ENCODE measurements around the gene SIKE1. TPM values are rescaled to one million over a fixed set of nuclear protein-coding genes. Genes with fewer than 3 reads are reported as not detected.
"Not testable (repeated sequence)": the region's sequence is repeated elsewhere in the genome, so short reads cannot be mapped to it uniquely, and the experiment has no call there.

The SIKE1 gene
- total RNA-seq, 3 donors from 2014 or later (not counting 1 experiment from before 2014, with no cell fraction given) = 53.3 to 57.5 (median 53.4) TPM

DNA sequence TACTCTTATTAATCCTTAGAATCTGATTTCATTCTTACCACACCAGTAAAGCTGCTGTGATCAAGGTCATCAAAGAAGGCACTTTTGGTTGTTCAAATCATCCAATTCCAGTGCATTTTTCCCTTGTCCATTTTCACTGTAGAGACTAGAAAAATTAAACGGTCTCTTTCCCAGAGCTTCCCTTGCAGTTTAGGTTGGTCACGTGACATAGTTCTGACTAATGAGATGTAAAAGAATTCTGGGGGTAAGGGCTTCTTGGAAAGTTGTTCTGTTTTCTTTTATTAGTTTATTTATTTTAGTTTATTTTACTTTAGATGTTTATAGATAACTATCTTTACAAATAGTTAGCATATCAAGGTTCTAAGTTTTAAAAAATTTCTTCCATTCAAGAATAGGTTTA is 39.9 kb upstream of the SIKE1 start:
- H3K9me3 ChIP-seq (ENCODE audit: control insufficient read depth, insufficient read depth, low read length) = no peaks in the 10 kb centered on the region
- peaks cover 0 to 7% of the 10 kb centered on the region in 2 donors for H3K9me3 Mint-ChIP-seq
- DNase-seq (no peak), ATAC-seq (no peak)
- no peaks in the 10 kb centered on the region for H3K4me1 ChIP-seq (ENCODE audit: control insufficient read depth, insufficient read depth, low read length)
- TF ChIP-seq, protein P1, sequence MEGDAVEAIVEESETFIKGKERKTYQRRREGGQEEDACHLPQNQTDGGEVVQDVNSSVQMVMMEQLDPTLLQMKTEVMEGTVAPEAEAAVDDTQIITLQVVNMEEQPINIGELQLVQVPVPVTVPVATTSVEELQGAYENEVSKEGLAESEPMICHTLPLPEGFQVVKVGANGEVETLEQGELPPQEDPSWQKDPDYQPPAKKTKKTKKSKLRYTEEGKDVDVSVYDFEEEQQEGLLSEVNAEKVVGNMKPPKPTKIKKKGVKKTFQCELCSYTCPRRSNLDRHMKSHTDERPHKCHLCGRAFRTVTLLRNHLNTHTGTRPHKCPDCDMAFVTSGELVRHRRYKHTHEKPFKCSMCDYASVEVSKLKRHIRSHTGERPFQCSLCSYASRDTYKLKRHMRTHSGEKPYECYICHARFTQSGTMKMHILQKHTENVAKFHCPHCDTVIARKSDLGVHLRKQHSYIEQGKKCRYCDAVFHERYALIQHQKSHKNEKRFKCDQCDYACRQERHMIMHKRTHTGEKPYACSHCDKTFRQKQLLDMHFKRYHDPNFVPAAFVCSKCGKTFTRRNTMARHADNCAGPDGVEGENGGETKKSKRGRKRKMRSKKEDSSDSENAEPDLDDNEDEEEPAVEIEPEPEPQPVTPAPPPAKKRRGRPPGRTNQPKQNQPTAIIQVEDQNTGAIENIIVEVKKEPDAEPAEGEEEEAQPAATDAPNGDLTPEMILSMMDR (IDR thresholded peaks at IDR 0.05) = no peak
- no peaks in the 10 kb centered on the region for H3K36me3 ChIP-seq (ENCODE audit: control insufficient read depth, insufficient read depth, low read length)
- intact Hi-C loops (cut with micrococcal nuclease) = no loop called here
- H3K27ac ChIP-seq (ENCODE audit: low read length) = no peak overlapping the region
- no peak overlapping the region for H3K4me3 Mint-ChIP-seq
- H3K4me3 ChIP-seq (ENCODE audit: low read length) = no peak overlapping the region
- peaks cover 2% of the 10 kb centered on the region for H3K27me3 ChIP-seq (ENCODE audit: control insufficient read depth, insufficient read depth, low read length)
- no peak overlapping the region for H3K27ac Mint-ChIP-seq
- H3K27me3 Mint-ChIP-seq (ENCODE audit: low read depth in 2 of 2) = peaks cover 19 to 51% of the 10 kb centered on the region in 2 donors
- no peaks in the 10 kb centered on the region for H3K4me1 Mint-ChIP-seq
- H3K36me3 Mint-ChIP-seq = peaks cover 7% of the 10 kb centered on the region
- WGBS (ENCODE audit: insufficient coverage) = 100% methylated on average over 1 of the region's 2 CpGs

DNA sequence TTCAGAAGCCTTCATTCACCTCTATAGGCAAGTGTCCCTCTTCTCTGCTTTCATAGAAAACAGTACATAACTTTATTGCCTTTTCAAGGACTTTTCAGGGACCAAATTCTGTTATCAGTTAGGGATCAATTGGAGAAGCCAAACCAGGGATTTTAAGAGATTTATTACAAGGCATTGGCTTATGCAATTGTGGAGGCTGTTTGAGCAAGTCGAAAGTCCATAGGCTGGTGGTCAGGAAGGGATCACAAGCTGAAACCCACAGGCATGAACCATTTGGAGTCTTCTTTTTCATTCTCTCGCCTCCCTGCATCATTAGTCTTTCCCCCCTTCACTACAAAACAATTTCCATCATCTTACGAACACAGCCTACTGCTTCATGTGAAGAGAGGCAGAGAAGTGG is 39.4 kb upstream of the SIKE1 start:
- no peak for ATAC-seq
- intact Hi-C loops (cut with micrococcal nuclease) = no loop called here
- 73% methylated on average over 1 of the region's 3 CpGs for WGBS (ENCODE audit: insufficient coverage)

DNA sequence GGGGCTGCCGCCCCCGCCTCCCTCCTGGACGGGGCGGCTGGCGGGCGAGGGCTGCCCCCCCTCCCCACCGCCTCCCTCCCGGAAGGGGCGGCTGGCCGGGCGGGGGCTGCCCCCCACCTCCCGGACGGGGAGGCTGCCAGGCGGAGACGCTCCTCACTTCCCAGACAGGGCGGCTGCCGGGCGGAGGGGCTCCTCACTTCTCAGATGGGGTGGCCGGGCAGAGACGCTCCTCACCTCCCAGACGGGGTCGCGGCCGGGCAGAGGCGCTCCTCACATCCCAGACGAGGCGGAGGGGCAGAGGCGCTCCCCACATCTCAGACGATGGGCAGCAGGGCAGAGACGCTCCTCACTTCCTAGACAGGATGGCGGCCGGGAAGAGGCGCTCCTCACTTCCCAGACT is 24.0 kb upstream of the SIKE1 start:
- H3K27me3 ChIP-seq (ENCODE audit: control insufficient read depth, insufficient read depth, low read length); intact Hi-C loops (cut with micrococcal nuclease); H3K9me3 ChIP-seq (ENCODE audit: control insufficient read depth, insufficient read depth, low read length); H3K36me3 ChIP-seq (ENCODE audit: control insufficient read depth, insufficient read depth, low read length); H3K27ac Mint-ChIP-seq; H3K4me3 Mint-ChIP-seq; ATAC-seq; H3K4me3 ChIP-seq (ENCODE audit: low read length); H3K36me3 Mint-ChIP-seq; H3K4me1 Mint-ChIP-seq; DNase-seq; H3K4me1 ChIP-seq (ENCODE audit: control insufficient read depth, insufficient read depth, low read length); H3K9me3 Mint-ChIP-seq; H3K27ac ChIP-seq (ENCODE audit: low read length): not testable (repeated sequence)
- H3K27me3 Mint-ChIP-seq (ENCODE audit: low read depth in 2 of 2) = peaks cover 21 to 32% of the 10 kb centered on the region in 2 donors
- 95% methylated on average over 20 of the region's 33 CpGs for WGBS (ENCODE audit: insufficient coverage)

More for the DNA sequence above, 39.4 kb upstream of the SIKE1 start:
- Histone ChIP-seq H3K36me3 (ENCODE audit: control insufficient read depth, insufficient read depth, low read length) (no peaks in the 10 kb centered on the region), H3K27ac (ENCODE audit: low read length) (no peak overlapping the region), H3K27me3 (ENCODE audit: control insufficient read depth, insufficient read depth, low read length) (peaks cover 2% of the 10 kb centered on the region), H3K4me3 (ENCODE audit: low read length) (no peak overlapping the region), H3K9me3 (ENCODE audit: control insufficient read depth, insufficient read depth, low read length) (no peaks in the 10 kb centered on the region), H3K4me1 (ENCODE audit: control insufficient read depth, insufficient read depth, low read length) (no peaks in the 10 kb centered on the region)
- TF ChIP-seq, protein P1 (IDR thresholded peaks at IDR 0.05) = no peak
- Mint-ChIP-seq H3K4me3 (no peak overlapping the region), H3K36me3 (peaks cover 4% of the 10 kb centered on the region), H3K27ac (no peak overlapping the region), H3K27me3 (ENCODE audit: low read depth in 2 of 2) (peaks cover 15 to 46% of the 10 kb centered on the region in 2 donors), H3K9me3 (peaks cover 0 to 4% of the 10 kb centered on the region in 2 donors), H3K4me1 (no peaks in the 10 kb centered on the region)
- no peak for DNase-seq

DNA sequence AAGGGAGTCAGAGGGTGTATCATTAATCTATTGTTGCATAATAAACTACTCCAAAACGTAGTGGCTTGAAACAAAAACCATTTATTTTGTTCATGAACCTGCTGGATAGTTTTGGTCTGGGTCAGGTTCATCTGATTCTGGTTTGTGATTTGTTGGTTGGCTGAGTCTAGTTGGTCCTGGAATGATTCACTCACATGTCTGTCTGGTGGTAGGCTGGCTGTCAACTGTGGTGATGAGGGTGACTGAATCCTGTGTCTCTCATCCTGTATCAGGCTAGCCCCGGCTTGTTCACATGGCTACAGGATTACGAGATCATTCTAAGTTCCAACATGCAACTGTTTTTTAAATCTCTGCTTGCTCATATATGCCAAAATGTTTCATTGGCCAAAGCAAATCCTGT is 22.5 kb upstream of the SIKE1 start:
- no peaks in the 10 kb centered on the region for H3K36me3 Mint-ChIP-seq
- no peak for DNase-seq
- Histone ChIP-seq H3K4me3 (ENCODE audit: low read length) (no peak overlapping the region), H3K27ac (ENCODE audit: low read length) (no peak overlapping the region), H3K9me3 (ENCODE audit: control insufficient read depth, insufficient read depth, low read length) (no peaks in the 10 kb centered on the region), H3K36me3 (ENCODE audit: control insufficient read depth, insufficient read depth, low read length) (no peaks in the 10 kb centered on the region), H3K4me1 (ENCODE audit: control insufficient read depth, insufficient read depth, low read length) (no peaks in the 10 kb centered on the region), H3K27me3 (ENCODE audit: control insufficient read depth, insufficient read depth, low read length) (no peaks in the 10 kb centered on the region)
- H3K4me3 Mint-ChIP-seq = no peak overlapping the region
- no peaks in the 10 kb centered on the region for H3K9me3 Mint-ChIP-seq
- intact Hi-C loops (cut with micrococcal nuclease) = no loop called here
- H3K27ac Mint-ChIP-seq = no peak overlapping the region
- H3K27me3 Mint-ChIP-seq (ENCODE audit: low read depth in 2 of 2) = peaks cover 26 to 35% of the 10 kb centered on the region in 2 donors
- H3K4me1 Mint-ChIP-seq = no peaks in the 10 kb centered on the region
- TF ChIP-seq, protein P1 (IDR thresholded peaks at IDR 0.05) = no peak
- no peak for ATAC-seq
- WGBS (ENCODE audit: insufficient coverage) = 78% methylated on average over 3 of the region's 3 CpGs
